ENCODE data around the gene GOLGA6L7. TPM values are rescaled to one million over a fixed set of nuclear protein-coding genes. Genes with fewer than 3 reads are reported as not detected.

GOLGA6L7 gene
- total and polyA plus RNA-seq, 9 of the 15 experiments (the other 6 are each of a cell fraction or from before 2014, with no cell fraction given) = 0.11 to 0.14 (median 0.11) TPM; not detected in 6

GRCh38 chr15:28885630-28886430, 37.4 kb upstream of the GOLGA6L7 start, which contains the start of gene APBA2:
Gene APBA2, plus strand, starts transcription at chr15:28885974. Its CDS starts 167,911 bp downstream, at chr15:29053885.
- FAIRE-seq = no peak
- CTCF ChIA-PET (ENCODE audit: low intra/inter-chr PET ratio) = no interaction called here
- intact Hi-C loops (cut with micrococcal nuclease) = no loop called here
- DNase-seq (ENCODE audit: extremely low read depth in 1 of 4, low spot score in 3 of 4) = peak; percentile 60 to 80 (median 73)
- POLR2A ChIA-PET = interaction anchor here (0.6 kb wide), 2 partner anchors 17 to 236 kb away, joined by 3 to 5 read pairs; no protein-coding TSS in a partner anchor
- H3K79me2 ChIP-seq (ENCODE audit: control insufficient read depth, insufficient read depth, low read length) = peaks cover 41% of the 10 kb centered on the region
- H4K20me1 ChIP-seq (replicated peaks; ENCODE audit: control insufficient read depth, insufficient read depth, low read length) = peaks cover 7% of the 10 kb centered on the region; the same call in 1 of the 2 replicates
- H3K9ac ChIP-seq (ENCODE audit: insufficient read depth in 1 of 2, low read depth in 2 of 2, low read length in 2 of 2) = peak within 1 kb of the TSS; percentile 74 to 89; a peak in 3 of 4 replicates
- H3K4me2 ChIP-seq (ENCODE audit: insufficient read depth, low read length) = peak within 1 kb of the TSS; percentile 63
- ATAC-seq = peak; percentile 71
- peak within 1 kb of the TSS; percentile 87 for H2AFZ ChIP-seq (ENCODE audit: low read depth, low read length)
- BruUV-seq (replicated peaks) = no TSS peak
- no peaks in the 10 kb centered on the region for H3K36me3 ChIP-seq (ENCODE audit: control insufficient read depth, insufficient read depth, low read length)
- peak within 1 kb of the TSS; percentile 75 for H3K4me3 ChIP-seq
- in situ Hi-C loops (cut with MboI) = no loop called here
- H3K27ac ChIP-seq (ENCODE audit: extremely low read depth, low read depth, low read length) = peak within 1 kb of the TSS; percentile 83
- H3K9me3 ChIP-seq (replicated peaks; ENCODE audit: control insufficient read depth, insufficient read depth, low read depth, low read length) = no peaks in the 10 kb centered on the region
- H3K4me1 ChIP-seq (replicated peaks in 1 of 2; ENCODE audit: control insufficient read depth in 2 of 2, insufficient read depth in 2 of 2, low read length in 2 of 2) = peaks cover 15 to 42% of the 10 kb centered on the region in 2 experiments
- H3K27me3 ChIP-seq (ENCODE audit: control insufficient read depth in 2 of 2, insufficient read depth in 2 of 2, low read length in 2 of 2) = no peaks in the 10 kb centered on the region
- 3% methylated on average over 66 of the region's 109 CpGs for WGBS (ENCODE audit: insufficient coverage, low coverage, missing lambda C conversion rate)
- no peaks in the 10 kb centered on the region for H3K9me1 ChIP-seq (ENCODE audit: control insufficient read depth, insufficient read depth, low read length)
- TF ChIP-seq MBD1 (CRISPR knock-in tag; IDR thresholded peaks at IDR 0.05) (peak; percentile 66; the same call in 1 of the 2 replicates), CCNT2 (IDR thresholded peaks at IDR 0.05; ENCODE audit: borderline replicate concordance, extremely low read depth, insufficient read length, low read depth, low read length) (peak; percentile 62), ZNF124 (CRISPR knock-in tag; IDR thresholded peaks at IDR 0.05) (no peak), E2F6 (IDR thresholded peaks at IDR 0.05; ENCODE audit: borderline replicate concordance in 1 of 2, extremely low read depth in 1 of 2, insufficient read depth in 1 of 2, insufficient read length in 1 of 2, low read depth in 1 of 2, low read length in 1 of 2, poor library complexity in 1 of 2, severe bottlenecking in 1 of 2) (peak; percentile 28 to 33), RB1 (IDR thresholded peaks at IDR 0.05; ENCODE audit: low read depth) (peak; percentile 55), YY1 (IDR thresholded peaks at IDR 0.05; ENCODE audit: borderline replicate concordance in 1 of 3, control insufficient read depth in 1 of 3, extremely low read depth in 1 of 3, insufficient read depth in 3 of 3, insufficient read length in 1 of 3, insufficient replicate concordance in 2 of 3, low read depth in 1 of 3, low read length in 2 of 3) (peak in 1 of 3 experiments; percentile 21), HNRNPUL1 (IDR thresholded peaks at IDR 0.05; ENCODE audit: low read length) (no peak), TRIM25 (IDR thresholded peaks at IDR 0.05; ENCODE audit: borderline replicate concordance) (no peak), RBBP5 (IDR thresholded peaks at IDR 0.05; ENCODE audit: borderline replicate concordance, insufficient read depth, low read length, poor library complexity, severe bottlenecking) (peak; percentile 75)

Data from K562 (cell line).